HG03095 (cell line): ENCODE measurements around the gene RMND5A.

Experiments used
- ATAC-seq: cut with Tn5 transposase; IDR thresholded peaks from one replicate; pipeline ENCODE4 v1.9.1; 2021; ENCODE audit warnings: moderate library complexity; ENCODE audit not compliant: unreplicated experiment

The RMND5A gene

GRCh38 chr2:86825693-86826381, 105.7 kb downstream of the RMND5A start:
- ATAC-seq, result no peak

- ATAC-seq, result no peak
These were observed 106.9 kb downstream of the RMND5A start for GRCh38 chr2:86826951-86827350.
